LNCAP (cell line): Measurements from ENCODE around the gene MBD5.

ENCODE experiments used
- TF ChIP-seq, protein P1 (sequence below): fragments of 450-650 bp; IDR thresholded peaks from 2 replicates; pipeline ENCODE4 v1.5.1; 2017; ENCODE audit warnings: mild to moderate bottlenecking

The MBD5 gene

GRCh38 chr2:148102641-148103040, 81.8 kb downstream of the MBD5 start:
- TF ChIP-seq, protein P1, sequence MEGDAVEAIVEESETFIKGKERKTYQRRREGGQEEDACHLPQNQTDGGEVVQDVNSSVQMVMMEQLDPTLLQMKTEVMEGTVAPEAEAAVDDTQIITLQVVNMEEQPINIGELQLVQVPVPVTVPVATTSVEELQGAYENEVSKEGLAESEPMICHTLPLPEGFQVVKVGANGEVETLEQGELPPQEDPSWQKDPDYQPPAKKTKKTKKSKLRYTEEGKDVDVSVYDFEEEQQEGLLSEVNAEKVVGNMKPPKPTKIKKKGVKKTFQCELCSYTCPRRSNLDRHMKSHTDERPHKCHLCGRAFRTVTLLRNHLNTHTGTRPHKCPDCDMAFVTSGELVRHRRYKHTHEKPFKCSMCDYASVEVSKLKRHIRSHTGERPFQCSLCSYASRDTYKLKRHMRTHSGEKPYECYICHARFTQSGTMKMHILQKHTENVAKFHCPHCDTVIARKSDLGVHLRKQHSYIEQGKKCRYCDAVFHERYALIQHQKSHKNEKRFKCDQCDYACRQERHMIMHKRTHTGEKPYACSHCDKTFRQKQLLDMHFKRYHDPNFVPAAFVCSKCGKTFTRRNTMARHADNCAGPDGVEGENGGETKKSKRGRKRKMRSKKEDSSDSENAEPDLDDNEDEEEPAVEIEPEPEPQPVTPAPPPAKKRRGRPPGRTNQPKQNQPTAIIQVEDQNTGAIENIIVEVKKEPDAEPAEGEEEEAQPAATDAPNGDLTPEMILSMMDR: no peak

DNA sequence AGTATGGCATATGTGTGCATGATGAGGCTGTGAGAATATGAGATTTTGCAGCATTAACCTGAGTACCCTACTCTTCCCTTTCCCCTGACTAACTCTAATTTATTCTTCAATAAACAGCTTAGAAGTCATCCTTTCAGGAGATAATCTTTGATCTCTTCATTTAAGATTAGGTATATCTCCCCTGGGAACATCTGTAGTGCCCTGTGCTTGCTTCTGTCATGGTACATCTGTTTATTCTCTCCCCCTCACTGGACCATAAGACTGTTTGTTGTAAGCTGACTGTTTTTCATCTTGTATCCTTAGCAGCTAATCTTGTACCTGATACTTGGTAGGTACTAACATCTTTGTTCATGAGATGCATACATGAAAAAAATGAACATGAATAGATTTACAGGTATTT, 83.1 kb downstream of the MBD5 start:
- TF ChIP-seq, protein P1: no peak

GRCh38 chr2:148106331-148106730, 85.4 kb downstream of the MBD5 start:
- TF ChIP-seq, protein P1: no peak

- TF ChIP-seq, protein P1: no peak
These were observed 87.5 kb downstream of the MBD5 start for GRCh38 chr2:148108385-148108784.

GRCh38 chr2:148110184-148110583, 89.3 kb downstream of the MBD5 start:
- TF ChIP-seq, protein P1: no peak

DNA sequence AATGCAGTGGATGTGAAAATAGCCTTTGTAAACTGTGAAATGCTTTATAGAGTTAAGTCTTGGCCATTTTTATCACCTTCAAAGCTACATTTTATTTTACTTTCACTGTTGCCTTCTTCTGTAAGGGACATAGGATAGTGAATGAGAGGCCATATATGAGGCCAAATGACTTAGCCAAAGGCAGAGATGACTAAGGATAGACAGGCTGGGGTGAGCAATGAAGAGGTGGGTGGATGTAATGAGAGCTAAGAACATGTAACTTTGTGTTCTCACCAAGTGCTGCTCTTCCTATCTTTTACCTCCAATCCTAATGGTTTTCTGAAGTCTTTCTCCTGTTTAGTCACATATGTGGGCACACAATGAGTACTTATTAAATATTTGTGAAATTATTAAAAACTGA, 101.9 kb downstream of the MBD5 start:
- TF ChIP-seq, protein P1: no peak

- TF ChIP-seq, protein P1: no peak
These were observed 103.4 kb downstream of the MBD5 start for GRCh38 chr2:148124271-148124670.

DNA sequence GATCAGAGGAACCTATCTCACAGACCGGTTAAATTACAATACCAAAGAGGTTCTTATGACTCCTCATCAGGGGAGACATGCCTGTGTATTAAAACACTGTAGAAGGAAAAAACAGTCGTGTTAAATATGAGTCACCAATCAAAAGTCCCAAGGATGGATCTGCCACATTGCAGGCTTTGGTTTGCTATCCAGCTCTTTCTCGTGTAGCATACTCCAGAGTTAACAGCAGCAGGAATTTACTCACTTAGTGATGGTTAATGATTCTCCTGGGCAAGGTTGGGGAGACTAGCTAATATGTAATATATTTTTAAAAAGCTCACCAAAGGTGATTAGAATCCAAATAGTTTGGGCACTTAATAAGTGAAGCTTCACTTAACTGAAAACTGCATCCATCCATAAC, 109.7 kb downstream of the MBD5 start:
- TF ChIP-seq, protein P1: no peak
